ENCODE data around the gene AFTPH. TPM values are rescaled to one million over a fixed set of nuclear protein-coding genes. Genes with fewer than 3 reads are reported as not detected.

The AFTPH gene
- total RNA-seq, 4 donors from 2014 or later: 49.1 to 64.3 (median 57.1) TPM

- DNase-seq (ENCODE audit: low spot score in 2 of 2): peak in 1 of 2 donors; percentile 80
- Histone ChIP-seq H3K36me3 (peaks cover 25% of the 10 kb centered on the region), H3K9me3 (no peaks in the 10 kb centered on the region), H3K27me3 (no peaks in the 10 kb centered on the region), H3K4me3 (no peak overlapping the region), H3K4me1 (peaks cover 20% of the 10 kb centered on the region), H3K27ac (no peak overlapping the region)
- WGBS: 67% methylated on average over 4 of the region's 4 CpGs
- TF ChIP-seq EP300 (IDR thresholded peaks at IDR 0.05) (no peak), POLR2A (IDR thresholded peaks at IDR 0.05) (no peak)
Measured at GRCh38 chr2:64593035-64593655, 69.0 kb downstream of the AFTPH start.

GRCh38 chr2:64594226-64594989 is 70.3 kb downstream of the AFTPH start:
- Histone ChIP-seq H3K27ac (no peak overlapping the region), H3K27me3 (no peaks in the 10 kb centered on the region), H3K9me3 (no peaks in the 10 kb centered on the region), H3K4me1 (peaks cover 24% of the 10 kb centered on the region), H3K4me3 (no peak overlapping the region), H3K36me3 (peaks cover 22% of the 10 kb centered on the region)
- no peak for DNase-seq (ENCODE audit: low spot score in 2 of 2)
- WGBS: 62% methylated on average over 7 of the region's 7 CpGs
- TF ChIP-seq CTCF (IDR thresholded peaks at IDR 0.05) (no peak), POLR2AphosphoS5 (IDR thresholded peaks at IDR 0.05) (no peak), EP300 (IDR thresholded peaks at IDR 0.05) (no peak), POLR2A (IDR thresholded peaks at IDR 0.05) (no peak)

GRCh38 chr2:64595397-64596176 is 71.5 kb downstream of the AFTPH start:
- H3K4me1 ChIP-seq: peaks cover 31% of the 10 kb centered on the region
- no peak for DNase-seq (ENCODE audit: low spot score in 2 of 2)
- WGBS: 31% methylated on average over 4 of the region's 4 CpGs
- no peak overlapping the region for H3K4me3 ChIP-seq
- H3K36me3 ChIP-seq: peaks cover 14% of the 10 kb centered on the region
- TF ChIP-seq CTCF (IDR thresholded peaks at IDR 0.05) (no peak), POLR2AphosphoS5 (IDR thresholded peaks at IDR 0.05) (no peak), EP300 (IDR thresholded peaks at IDR 0.05) (no peak), POLR2A (IDR thresholded peaks at IDR 0.05) (no peak)
- H3K27me3 ChIP-seq: no peaks in the 10 kb centered on the region
- no peak overlapping the region for H3K27ac ChIP-seq
- H3K9me3 ChIP-seq: no peaks in the 10 kb centered on the region

- 92% methylated on average over 6 of the region's 6 CpGs for WGBS
- no peaks in the 10 kb centered on the region for H3K27me3 ChIP-seq
- DNase-seq (ENCODE audit: low spot score in 2 of 2): no peak
- H3K36me3 ChIP-seq: no peaks in the 10 kb centered on the region
- H3K27ac ChIP-seq: no peak overlapping the region
- H3K9me3 ChIP-seq: no peaks in the 10 kb centered on the region
- no peak overlapping the region for H3K4me3 ChIP-seq
- H3K4me1 ChIP-seq: peaks cover 31% of the 10 kb centered on the region
- no peak for TF ChIP-seq POLR2A (IDR thresholded peaks at IDR 0.05)
- no peak for TF ChIP-seq EP300 (IDR thresholded peaks at IDR 0.05)
- TF ChIP-seq POLR2AphosphoS5 (IDR thresholded peaks at IDR 0.05): no peak
- no peak for TF ChIP-seq CTCF (IDR thresholded peaks at IDR 0.05)
Measured at GRCh38 chr2:64598226-64598625, 74.1 kb downstream of the AFTPH start.

GRCh38 chr2:64599469-64599868 is 75.3 kb downstream of the AFTPH start:
- H3K27me3 ChIP-seq: no peaks in the 10 kb centered on the region
- WGBS: 39% methylated on average over 3 of the region's 3 CpGs

More at GRCh38 chr2:64599469-64599868, 75.3 kb downstream of the AFTPH start:
- no peak overlapping the region for H3K4me3 ChIP-seq
- H3K27ac ChIP-seq: no peak overlapping the region
- TF ChIP-seq POLR2AphosphoS5 (IDR thresholded peaks at IDR 0.05): no peak
- TF ChIP-seq POLR2A (IDR thresholded peaks at IDR 0.05): no peak
- TF ChIP-seq CTCF (IDR thresholded peaks at IDR 0.05): no peak
- no peak for TF ChIP-seq EP300 (IDR thresholded peaks at IDR 0.05)
- H3K36me3 ChIP-seq: no peaks in the 10 kb centered on the region
- H3K9me3 ChIP-seq: no peaks in the 10 kb centered on the region
- DNase-seq (ENCODE audit: low spot score in 2 of 2): no peak
- peaks cover 28% of the 10 kb centered on the region for H3K4me1 ChIP-seq
